HG02678 (cell line): ENCODE data around the gene ZXDA.
"Not testable (repeated sequence)": the region's sequence is repeated elsewhere in the genome, so short reads cannot be mapped to it uniquely, and the experiment has no call there.

Experiments used
- ATAC-seq: cut with Tn5 transposase; IDR thresholded peaks from one replicate; pipeline ENCODE4 v1.9.1; 2021; ENCODE audit warnings: mild to moderate bottlenecking, moderate library complexity; ENCODE audit not compliant: unreplicated experiment

The ZXDA gene

GRCh38 chrX:57910287-57910912 lies at the start of gene ZXDA:
Gene ZXDA (minus strand): TSS chrX:57910458. CDS start chrX:57910420, 38 bp downstream.
- peak; percentile 60 for ATAC-seq

GRCh38 chrX:57952320-57952678 lies 42.0 kb upstream of the ZXDA start:
- ATAC-seq: no peak

- no peak for ATAC-seq
Observed at GRCh38 chrX:57951666-57952319, 41.5 kb upstream of the ZXDA start.

GRCh38 chrX:57933321-57933720 lies 23.1 kb upstream of the ZXDA start:
- no peak for ATAC-seq

GRCh38 chrX:57932266-57932665 lies 22.0 kb upstream of the ZXDA start:
- no peak for ATAC-seq

- ATAC-seq: no peak
Observed at GRCh38 chrX:57930051-57930450, 19.8 kb upstream of the ZXDA start.

GRCh38 chrX:57929373-57929772 lies 19.1 kb upstream of the ZXDA start:
- no peak for ATAC-seq

GRCh38 chrX:57925806-57926205 lies 15.5 kb upstream of the ZXDA start:
- no peak for ATAC-seq

GRCh38 chrX:57918750-57919436 lies 8.6 kb upstream of the ZXDA start:
- no peak for ATAC-seq

GRCh38 chrX:57915680-57916079 lies 5.4 kb upstream of the ZXDA start:
- no peak for ATAC-seq

- ATAC-seq: peak; percentile 83
Observed at GRCh38 chrX:57909595-57910286, 517 bp downstream of the ZXDA start.

GRCh38 chrX:57908972-57909594 lies 1.2 kb downstream of the ZXDA start:
- not testable (repeated sequence) for ATAC-seq

- ATAC-seq: no peak
Observed at GRCh38 chrX:57906790-57907189, 3.5 kb downstream of the ZXDA start.

- ATAC-seq: no peak
Observed at GRCh38 chrX:57905141-57905540, 5.1 kb downstream of the ZXDA start.

GRCh38 chrX:57904176-57904880 lies 5.9 kb downstream of the ZXDA start:
- ATAC-seq: no peak

GRCh38 chrX:57902633-57903032 lies 7.6 kb downstream of the ZXDA start:
- ATAC-seq: no peak

- no peak for ATAC-seq
Observed at GRCh38 chrX:57901466-57901865, 8.8 kb downstream of the ZXDA start.

GRCh38 chrX:57900975-57901374 lies 9.3 kb downstream of the ZXDA start:
- no peak for ATAC-seq

GRCh38 chrX:57899906-57900305 lies 10.4 kb downstream of the ZXDA start:
- ATAC-seq: no peak

- no peak for ATAC-seq
Observed at GRCh38 chrX:57899064-57899463, 11.2 kb downstream of the ZXDA start.

GRCh38 chrX:57871463-57871862 lies 38.8 kb downstream of the ZXDA start:
- no peak for ATAC-seq
